A549 (cell line): ENCODE measurements around the gene RNF14. TPM values are rescaled to one million over a fixed set of nuclear protein-coding genes. Genes with fewer than 3 reads are reported as not detected.
A peak's percentile ranks its signal among the peaks of the same experiment; 100 is the strongest.
"Not testable (repeated sequence)": the region's sequence is repeated elsewhere in the genome, so short reads cannot be mapped to it uniquely, and the experiment has no call there.

Source experiments
- ATAC-seq, 2 experiments: fragments of 200-7000 bp in 1 of 2; fragments of >200 bp in 1 of 2; cut with Nextera tagmentation in 1 of 2; cut with Tn5 transposase in 1 of 2; 3 replicates each; pipeline versions ENCODE4 v1.8.0 to v1.9.1; 2018 to 2020; ENCODE audit warnings: mild to moderate bottlenecking in 1 of 2, moderate library complexity in 1 of 2
- CTCF ChIA-PET: fragments of 300-600 bp; sonication (Branson Sonifier 250); formaldehyde crosslinking; extraction: SDS; loops from one replicate; lab custom pipeline; 2021; ENCODE audit warnings: antibody characterized with exemption, inconsistent platforms; lab: Yijun Ruan, JAX
- POLR2A ChIA-PET: fragments of 350-600 bp; formaldehyde crosslinking; extraction: SDS; loops from one replicate; lab custom pipeline; 2021; ENCODE audit warnings: antibody characterized with exemption, inconsistent platforms; lab: Yijun Ruan, JAX
- DNase-seq, 2 experiments: peaks; one replicate each; pipeline versions ENCODE4 v3.0.0 to v3.0.0-alpha.2; 2011 to 2016; ENCODE audit warnings: low read depth in 1 of 2, low spot score in 1 of 2
- FAIRE-seq: peaks from 2 replicates; lab custom pipeline; 2011; peaks lifted over from hg19 to GRCh38; lab: Jason Lieb, UNC
- H3K27ac ChIP-seq, 2 experiments: fragments of >200 bp; sonication (Bioruptor Twin); formaldehyde crosslinking; 3 replicates each; pipeline ENCODE4 v1.5.1; 2016 to 2017
- H3K4me1 ChIP-seq: fragments of >200 bp; sonication (Bioruptor Twin); formaldehyde crosslinking; 3 replicates; pipeline ENCODE4 v1.6.1; 2016
- H3K4me2 ChIP-seq: fragments of >200 bp; sonication (Bioruptor Twin); formaldehyde crosslinking; 3 replicates; pipeline ENCODE4 v1.6.1; 2016
- H3K4me3 ChIP-seq: fragments of >200 bp; sonication (Bioruptor Twin); formaldehyde crosslinking; 3 replicates; pipeline ENCODE4 v1.5.1; 2016
- H3K9me3 ChIP-seq: fragments of >200 bp; sonication (Bioruptor Twin); formaldehyde crosslinking; 3 replicates; pipeline ENCODE4 v1.6.1; 2016
- BHLHE40 ChIP-seq: IDR thresholded peaks from 2 replicates; pipeline ENCODE4 v1.6.1; 2012; ENCODE audit warnings: low read depth, low read length, inconsistent platforms
- CBX8 ChIP-seq: fragments of 200-600 bp; sonication (generic); IDR thresholded peaks from 2 replicates; pipeline ENCODE4 v1.6.1; 2016
- CHD4 ChIP-seq: fragments of 200-600 bp; sonication (generic); IDR thresholded peaks from 2 replicates; pipeline ENCODE4 v1.6.1; 2016; ENCODE audit warnings: antibody characterized with exemption, mild to moderate bottlenecking, borderline replicate concordance
- ESRRA ChIP-seq: fragments of 150-350 bp; IDR thresholded peaks from 2 replicates; pipeline ENCODE4 v1.6.1; 2014; ENCODE audit warnings: mild to moderate bottlenecking, low read length, borderline replicate concordance
- FOSB ChIP-seq: fragments of 250-450 bp; sonication (Bioruptor Pico); IDR thresholded peaks from 2 replicates; pipeline ENCODE4 v1.5.0; 2020; ENCODE audit warnings: mild to moderate bottlenecking, moderate library complexity
- GATA3 ChIP-seq: IDR thresholded peaks from 2 replicates; pipeline ENCODE4 v1.6.1; 2012; ENCODE audit warnings: borderline replicate concordance
- HDAC2 ChIP-seq: fragments of 200-600 bp; sonication (generic); IDR thresholded peaks from 2 replicates; pipeline ENCODE4 v1.6.1; 2016
- HES2 ChIP-seq: fragments of >200 bp; sonication (Bioruptor Twin); formaldehyde crosslinking; IDR thresholded peaks from 2 replicates; pipeline ENCODE4 v1.6.1; 2016
- HMGXB4 ChIP-seq: fragments of 250-450 bp; sonication (Bioruptor Pico); IDR thresholded peaks from 2 replicates; pipeline ENCODE4 v1.5.0; 2021; ENCODE audit warnings: mild to moderate bottlenecking, moderate library complexity, borderline replicate concordance
- HOXB13 ChIP-seq: fragments of 250-450 bp; sonication (Bioruptor Pico); IDR thresholded peaks from 2 replicates; pipeline ENCODE4 v1.5.0; 2020; ENCODE audit warnings: low read depth, mild to moderate bottlenecking, moderate library complexity
- JUNB ChIP-seq: fragments of >200 bp; sonication (Bioruptor Twin); formaldehyde crosslinking; IDR thresholded peaks from 2 replicates; pipeline ENCODE4 v1.6.1; 2016
- MAX ChIP-seq: IDR thresholded peaks from 2 replicates; pipeline ENCODE4 v1.6.1; 2012
- MAZ ChIP-seq: fragments of 150-350 bp; IDR thresholded peaks from 2 replicates; pipeline ENCODE4 v1.6.1; 2014; ENCODE audit warnings: antibody characterized with exemption, low read depth, low read length, borderline replicate concordance
- NPAS2 ChIP-seq: fragments of 250-450 bp; sonication (Bioruptor Pico); IDR thresholded peaks from 2 replicates; pipeline ENCODE4 v1.8.0; 2022; ENCODE audit warnings: mild to moderate bottlenecking, moderate library complexity, borderline replicate concordance
- RARB ChIP-seq: fragments of 250-450 bp; sonication (Bioruptor Pico); IDR thresholded peaks from 2 replicates; pipeline ENCODE4 v1.8.0; 2021; ENCODE audit warnings: mild to moderate bottlenecking, moderate library complexity
- REST ChIP-seq: fragments of 200-600 bp; sonication (generic); IDR thresholded peaks from 2 replicates; pipeline ENCODE4 v1.6.1; 2016; ENCODE audit warnings: antibody characterized with exemption, mild to moderate bottlenecking, moderate library complexity
- RFX5 ChIP-seq: fragments of 450-650 bp; IDR thresholded peaks from 2 replicates; pipeline ENCODE4 v1.7.1; 2014; ENCODE audit warnings: antibody characterized with exemption, mild to moderate bottlenecking, moderate library complexity
- ZC3H11A ChIP-seq: fragments of 450-650 bp; IDR thresholded peaks from 2 replicates; pipeline ENCODE4 v1.6.1; 2014; ENCODE audit warnings: antibody characterized with exemption, mild to moderate bottlenecking
- ZFP36 ChIP-seq: fragments of 450-650 bp; IDR thresholded peaks from 2 replicates; pipeline ENCODE4 v1.6.1; 2014; ENCODE audit warnings: borderline replicate concordance; ENCODE audit not compliant: partially characterized antibody
- WGBS: methylation state at CpG from one replicate; pipeline ENCODE4 v1.1.6; 2017; ENCODE audit errors: missing lambda C conversion rate; 5-methylcytosine and 5-hydroxymethylcytosine counted together
- polyA plus RNA-seq, 4 experiments: library from polyadenylated mRNA; depleted of rRNA in 3 of 4; stranded (reverse); fragments of >200 nt; fragmentation: RNase III in 1 of 4; extraction: RNeasy Plus Mini Kit Qiagen cat#74134 plus additional on column Dnase treatment in 1 of 4; gene quantifications; 2 replicates in 3 of 4; 3 replicates in 1 of 4; pipeline ENCODE4 v1.2.3, GENCODE V29; 2011 to 2017

Gene RNF14
- polyA plus RNA-seq, 2 of the 4 experiments (the other 2 are of a cell fraction), result 43.2 to 47.4 TPM

- H3K4me2 ChIP-seq, result no peak overlapping the region
- no peaks in the 10 kb centered on the region for H3K4me1 ChIP-seq
- no peak overlapping the region for H3K27ac ChIP-seq
- TF ChIP-seq REST (no peak), RARB (CRISPR knock-in tag) (no peak), MAX (no peak), HES2 (no peak), JUNB (no peak), NPAS2 (CRISPR knock-in tag) (no peak), CHD4 (no peak), BHLHE40 (no peak), ZC3H11A (no peak), GATA3 (no peak), HMGXB4 (no peak), RFX5 (no peak), ESRRA (no peak), ZFP36 (no peak), HDAC2 (no peak), HOXB13 (CRISPR knock-in tag) (no peak), CBX8 (no peak), MAZ (no peak), FOSB (CRISPR knock-in tag) (no peak)
- H3K4me3 ChIP-seq, result no peak overlapping the region
- DNase-seq, result no peak
- CTCF ChIA-PET, result interaction anchor here (0.5 to 0.8 kb wide), 3 partner anchors 23 to 110 kb away, joined by 3 read pairs; no protein-coding TSS in a partner anchor
- no peak for FAIRE-seq
- POLR2A ChIA-PET, result no interaction called here
- 54% methylated on average over 19 of the region's 19 CpGs for WGBS
- H3K9me3 ChIP-seq, result no peaks in the 10 kb centered on the region
- peak in 1 of 2 experiments; percentile 23; a peak in 1 of 6 replicates for ATAC-seq
Observed at GRCh38 chr5:142032747-142033631, 64.1 kb downstream of the RNF14 start.

- H3K9me3 ChIP-seq, ATAC-seq, H3K4me3 ChIP-seq, H3K27ac ChIP-seq, DNase-seq, POLR2A ChIA-PET, H3K4me2 ChIP-seq, FAIRE-seq, H3K4me1 ChIP-seq: not testable (repeated sequence)
- CTCF ChIA-PET, result interaction anchor here (0.5 to 0.8 kb wide), 2 partner anchors 22 to 109 kb away, joined by 3 read pairs; no protein-coding TSS in a partner anchor
- WGBS, result 81% methylated on average over 15 of the region's 15 CpGs
Observed at GRCh38 chr5:142033632-142034567, 65.0 kb downstream of the RNF14 start.
